ENCODE measurements around the gene LRRC26. TPM values are rescaled to one million over a fixed set of nuclear protein-coding genes. Genes with fewer than 3 reads are reported as not detected.

The LRRC26 gene
- total and polyA plus RNA-seq, 2 of the 13 experiments (the other 11 are each of a cell fraction or from before 2014, with no cell fraction given): not detected

DNA sequence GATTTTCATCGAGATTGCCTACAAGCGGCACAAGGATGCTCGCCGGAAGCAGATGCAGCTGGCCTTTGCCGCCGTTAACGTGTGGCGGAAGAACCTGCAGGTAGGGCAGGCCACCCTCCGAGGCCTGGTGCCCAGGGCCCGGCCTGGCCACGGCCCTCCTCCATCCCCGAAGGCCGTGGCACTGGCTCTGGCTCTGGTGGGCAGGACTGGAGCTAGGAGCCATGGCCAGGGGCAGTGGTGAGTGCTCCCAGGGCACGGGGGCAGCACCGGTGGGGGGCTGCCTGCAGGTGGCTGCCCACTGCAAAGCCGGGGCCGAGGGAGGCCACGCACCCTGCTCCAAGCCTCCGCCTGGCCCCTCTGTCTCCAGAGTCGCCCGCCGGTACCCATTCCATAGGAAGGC is 6.0 kb downstream of the LRRC26 start:
- no peak for FAIRE-seq
- 91% methylated on average over 6 of the region's 22 CpGs for whole genome bisulfite sequencing (ENCODE audit: low lambda C conversion rate)
- CTCF ChIA-PET (ENCODE audit: low intra/inter-chr PET ratio, low total read pairs): no interaction called here
- no TSS peak for BruUV-seq (replicated peaks)
- Histone ChIP-seq H3K4me3 (replicated peaks in 1 of 3; ENCODE audit: insufficient read depth in 1 of 3, low read depth in 2 of 3, low read length in 3 of 3) (no peak overlapping the region), H4K20me1 (ENCODE audit: insufficient read depth, low read length) (no peaks in the 10 kb centered on the region), H2AFZ (ENCODE audit: low read length) (no peak overlapping the region), H3K4me1 (ENCODE audit: insufficient read depth, low read length) (no peaks in the 10 kb centered on the region; the same call in 1 of the 2 replicates), H3K79me2 (ENCODE audit: insufficient read depth, low read length) (no peaks in the 10 kb centered on the region), H3K4me2 (ENCODE audit: low read depth, low read length) (no peak overlapping the region), H3K36me3 (replicated peaks in 1 of 2; ENCODE audit: control insufficient read depth in 1 of 2, insufficient read depth in 2 of 2, low read length in 2 of 2) (no peaks in the 10 kb centered on the region), H3K27ac (ENCODE audit: extremely low read length, insufficient read depth, low read length) (no peak overlapping the region), H3K9ac (ENCODE audit: insufficient read depth, low read depth, low read length) (no peak overlapping the region), H3K9me3 (ENCODE audit: low read length) (no peaks in the 10 kb centered on the region), H3K27me3 (ENCODE audit: control insufficient read depth in 1 of 2, insufficient read depth in 2 of 2, low read length in 2 of 2) (peaks cover 23 to 85% of the 10 kb centered on the region in 2 experiments; a peak in 4 of 5 replicates)
- TF ChIP-seq RARG (CRISPR knock-in tag; IDR thresholded peaks at IDR 0.05; ENCODE audit: low read depth) (no peak), HNF4A (CRISPR knock-in tag; IDR thresholded peaks at IDR 0.05) (no peak), CHCHD3 (CRISPR knock-in tag; IDR thresholded peaks at IDR 0.05) (no peak), ZBTB8A (CRISPR knock-in tag; IDR thresholded peaks at IDR 0.05; ENCODE audit: borderline replicate concordance, low read depth) (no peak), REPIN1 (CRISPR knock-in tag; IDR thresholded peaks at IDR 0.05; ENCODE audit: borderline replicate concordance, low read depth) (no peak), GTF2F1 (IDR thresholded peaks at IDR 0.05; ENCODE audit: low read length) (no peak), NFE2L2 (IDR thresholded peaks at IDR 0.05; ENCODE audit: low read length) (no peak), NBN (conservative IDR thresholded peaks at IDR 0.05) (no peak)
- TF ChIP-seq, protein P1, sequence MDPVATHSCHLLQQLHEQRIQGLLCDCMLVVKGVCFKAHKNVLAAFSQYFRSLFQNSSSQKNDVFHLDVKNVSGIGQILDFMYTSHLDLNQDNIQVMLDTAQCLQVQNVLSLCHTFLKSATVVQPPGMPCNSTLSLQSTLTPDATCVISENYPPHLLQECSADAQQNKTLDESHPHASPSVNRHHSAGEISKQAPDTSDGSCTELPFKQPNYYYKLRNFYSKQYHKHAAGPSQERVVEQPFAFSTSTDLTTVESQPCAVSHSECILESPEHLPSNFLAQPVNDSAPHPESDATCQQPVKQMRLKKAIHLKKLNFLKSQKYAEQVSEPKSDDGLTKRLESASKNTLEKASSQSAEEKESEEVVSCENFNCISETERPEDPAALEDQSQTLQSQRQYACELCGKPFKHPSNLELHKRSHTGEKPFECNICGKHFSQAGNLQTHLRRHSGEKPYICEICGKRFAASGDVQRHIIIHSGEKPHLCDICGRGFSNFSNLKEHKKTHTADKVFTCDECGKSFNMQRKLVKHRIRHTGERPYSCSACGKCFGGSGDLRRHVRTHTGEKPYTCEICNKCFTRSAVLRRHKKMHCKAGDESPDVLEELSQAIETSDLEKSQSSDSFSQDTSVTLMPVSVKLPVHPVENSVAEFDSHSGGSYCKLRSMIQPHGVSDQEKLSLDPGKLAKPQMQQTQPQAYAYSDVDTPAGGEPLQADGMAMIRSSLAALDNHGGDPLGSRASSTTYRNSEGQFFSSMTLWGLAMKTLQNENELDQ (CRISPR knock-in tag; IDR thresholded peaks at IDR 0.05; ENCODE audit: borderline replicate concordance): no peak
- POLR2A ChIA-PET: no interaction called here
- no peak for ATAC-seq
- in situ Hi-C loops (cut with HindIII; ENCODE audit: extremely low pct_ligation_motif_present, low pct_unique_long_range_greater_than_20kb): no loop called here
- intact Hi-C loops (cut with micrococcal nuclease; ENCODE audit: unreplicated experiment): no loop called here
- DNase-seq (ENCODE audit: low spot score): no peak

All from HepG2 (cell line).